Activated naive CD4-positive, alpha-beta T cell treated with anti-CD3 and anti-CD28 coated beads, Interleukin-2, amount 50 U/mL, for 24 hours (primary cell): ENCODE measurements around the gene PRR12.

Experiments
- H3K27ac Mint-ChIP-seq: one replicate; pipeline ENCODE4 v1.8.0; 2021; ENCODE audit warnings: mild to moderate bottlenecking, mixed read lengths
- H3K27me3 Mint-ChIP-seq: one replicate; pipeline ENCODE4 v1.8.0; 2021; ENCODE audit warnings: mixed read lengths
- H3K36me3 Mint-ChIP-seq: one replicate; pipeline ENCODE4 v1.8.0; 2021; ENCODE audit warnings: mixed read lengths
- H3K4me1 Mint-ChIP-seq: one replicate; pipeline ENCODE4 v1.8.0; 2021; ENCODE audit warnings: mixed read lengths
- H3K4me3 Mint-ChIP-seq: one replicate; pipeline ENCODE4 v1.8.0; 2021; ENCODE audit warnings: mild to moderate bottlenecking, mixed read lengths
- H3K9me3 Mint-ChIP-seq: one replicate; pipeline ENCODE4 v1.8.0; 2021; ENCODE audit warnings: mixed read lengths

Gene PRR12

GRCh38 chr19:49667473-49667872 is 76.5 kb downstream of the PRR12 start:
- Mint-ChIP-seq H3K27me3 (no peaks in the 10 kb centered on the region), H3K27ac (no peak overlapping the region), H3K4me1 (peaks cover 45% of the 10 kb centered on the region), H3K4me3 (peak overlapping the region; percentile 97), H3K9me3 (no peaks in the 10 kb centered on the region), H3K36me3 (peaks cover 1% of the 10 kb centered on the region)

DNA sequence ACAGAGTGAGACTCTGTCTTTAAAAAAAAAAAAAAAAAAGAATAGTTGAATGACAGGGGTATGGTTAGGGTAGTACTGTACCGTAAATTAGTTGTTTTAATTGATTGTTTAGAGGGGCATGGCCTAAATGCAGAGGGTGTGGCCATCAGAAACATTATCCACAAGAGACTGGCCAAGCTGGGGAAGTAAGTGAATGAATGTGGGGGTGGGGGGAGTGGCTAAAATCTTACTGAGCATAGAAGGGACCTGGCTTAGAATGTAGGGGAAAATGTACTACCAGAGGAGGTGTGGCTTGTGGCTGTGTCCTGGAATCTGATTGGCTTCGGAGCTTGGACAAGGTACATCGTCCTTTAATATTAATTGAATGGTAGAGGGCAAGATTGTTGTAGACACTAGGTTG is 78.5 kb downstream of the PRR12 start:
- Mint-ChIP-seq H3K9me3 (no peaks in the 10 kb centered on the region), H3K4me3 (no peak overlapping the region), H3K27me3 (no peaks in the 10 kb centered on the region), H3K4me1 (peaks cover 34% of the 10 kb centered on the region), H3K36me3 (peaks cover 1% of the 10 kb centered on the region), H3K27ac (no peak overlapping the region)

GRCh38 chr19:49672131-49672919 is 81.3 kb downstream of the PRR12 start:
- Mint-ChIP-seq H3K4me3 (no peak overlapping the region), H3K4me1 (peaks cover 25% of the 10 kb centered on the region), H3K27ac (no peak overlapping the region), H3K9me3 (no peaks in the 10 kb centered on the region), H3K36me3 (peaks cover 1% of the 10 kb centered on the region), H3K27me3 (no peaks in the 10 kb centered on the region)
